Stimulated activated CD8-positive, alpha-beta memory T cell treated with anti-CD3 and anti-CD28 coated beads, Interleukin-2, amount 100 ng/mL, for 1 hour (primary cell): ENCODE measurements around the gene ELOVL2.

Source experiments
- DNase-seq, 2 donors: peaks; one replicate each; pipeline ENCODE4 v3.0.0-alpha.2; 2020; ENCODE audit warnings: low read depth in 2 of 2

ELOVL2 gene

DNA sequence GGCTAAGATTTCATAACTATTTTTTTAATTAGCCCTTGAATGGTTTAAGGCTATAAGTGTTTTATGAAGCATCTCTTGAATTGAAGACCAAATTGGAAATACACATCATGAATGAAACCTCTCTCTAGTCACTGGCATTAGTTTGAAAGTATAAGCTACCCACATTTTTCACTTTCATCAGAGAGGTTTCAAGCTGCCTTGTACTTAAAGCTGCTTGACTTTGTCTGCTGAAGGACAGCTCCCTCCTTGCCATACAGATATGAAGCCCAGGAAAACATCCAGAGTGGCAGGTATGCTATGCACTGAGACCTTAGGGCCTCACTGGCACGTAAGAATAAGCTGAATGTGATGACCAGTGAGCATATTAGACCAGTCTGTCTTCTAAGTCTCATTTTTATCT lies 62.7 kb downstream of the ELOVL2 start:
- no peak for DNase-seq

DNA sequence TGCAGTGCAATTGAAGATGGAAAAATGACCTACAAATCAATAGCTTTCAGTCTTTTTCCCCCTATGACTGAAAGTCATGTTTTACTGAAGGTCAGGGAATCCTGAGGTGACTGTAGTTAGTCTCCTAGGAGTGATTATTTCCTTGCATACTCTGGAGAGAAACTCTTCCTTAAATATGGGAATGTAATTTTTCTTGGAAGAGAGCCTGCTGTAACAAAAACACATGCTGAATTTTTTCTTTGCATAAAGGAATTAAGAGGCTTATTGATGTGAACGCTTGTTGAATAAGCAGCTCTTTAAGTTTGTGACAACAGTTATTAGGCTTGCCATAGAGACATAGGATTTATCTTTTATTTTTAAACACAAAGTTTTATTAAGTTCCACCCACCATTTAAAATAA lies 64.5 kb downstream of the ELOVL2 start:
- no peak for DNase-seq

DNA sequence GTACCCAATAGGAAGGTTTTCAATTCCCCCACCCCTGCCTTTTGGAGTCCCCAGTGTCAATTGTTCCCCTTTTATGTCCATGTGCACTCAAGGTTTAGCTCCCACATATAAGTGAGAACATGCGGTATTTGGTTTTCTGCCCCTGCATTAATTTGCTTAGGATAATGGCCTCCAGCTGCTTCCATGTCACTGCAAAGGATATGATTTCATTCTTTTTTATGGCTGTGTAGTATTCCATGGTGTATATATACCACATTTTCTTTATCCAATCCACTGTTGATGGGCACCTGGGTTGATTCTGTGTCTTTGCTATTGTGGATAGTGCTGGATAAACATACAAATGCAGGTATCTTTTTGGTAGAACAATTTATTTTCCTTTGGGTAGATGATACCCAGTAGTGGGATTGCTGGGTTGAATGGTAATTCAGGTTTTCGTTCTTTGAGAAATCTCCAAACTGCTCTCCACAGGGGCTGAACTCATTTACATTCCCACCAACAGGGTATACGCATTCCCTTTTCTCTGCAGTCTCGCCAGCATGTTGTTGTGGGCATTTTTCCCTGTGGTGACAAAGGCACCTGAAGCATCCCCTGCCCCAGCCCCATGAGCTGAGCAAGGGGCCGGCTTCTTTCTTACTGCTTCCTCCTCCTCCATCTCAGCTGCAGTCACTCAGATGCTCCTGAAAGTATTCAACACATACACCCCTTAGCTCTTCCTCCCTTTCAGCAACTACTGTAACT lies 66.7 kb downstream of the ELOVL2 start:
- DNase-seq: no peak

DNA sequence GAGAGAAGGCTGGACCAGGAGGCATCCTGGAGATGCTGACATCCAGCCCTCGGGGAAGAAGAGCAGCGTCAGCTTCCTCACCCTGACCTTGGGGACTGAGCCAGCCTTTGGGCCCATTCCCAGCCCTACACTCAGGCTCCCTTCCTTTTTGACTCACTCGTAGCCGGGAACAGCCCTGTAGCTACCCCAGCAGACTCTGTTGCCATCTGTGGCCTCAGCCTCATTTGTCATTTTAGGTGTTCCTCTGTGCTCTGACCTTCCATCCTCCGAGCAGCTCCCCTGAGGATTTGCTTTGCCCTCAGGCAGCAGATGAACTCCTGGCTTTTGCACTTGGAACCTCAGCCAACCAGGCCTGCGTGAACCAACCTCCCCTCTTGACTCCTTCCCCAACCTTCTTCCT lies 67.5 kb downstream of the ELOVL2 start:
- no peak for DNase-seq

DNA sequence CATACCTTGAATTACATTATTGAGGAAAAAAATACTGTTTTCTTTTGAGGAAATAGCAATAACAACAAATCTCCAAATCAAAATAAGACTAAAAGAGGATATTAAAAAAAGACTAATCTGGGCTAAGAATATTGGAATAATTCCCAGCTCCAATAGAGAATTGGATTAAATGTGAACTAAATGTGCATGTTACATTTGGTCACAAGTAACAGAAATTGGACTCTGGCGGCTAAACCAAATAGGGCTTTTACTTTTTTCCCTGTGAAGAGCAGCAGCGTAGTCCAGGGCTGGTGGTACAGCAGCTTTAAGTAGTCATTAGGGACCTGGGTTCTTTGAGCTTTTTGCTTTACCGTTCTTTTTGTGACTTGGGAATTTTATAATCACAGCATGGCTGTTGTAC lies 71.9 kb downstream of the ELOVL2 start:
- DNase-seq: no peak

DNA sequence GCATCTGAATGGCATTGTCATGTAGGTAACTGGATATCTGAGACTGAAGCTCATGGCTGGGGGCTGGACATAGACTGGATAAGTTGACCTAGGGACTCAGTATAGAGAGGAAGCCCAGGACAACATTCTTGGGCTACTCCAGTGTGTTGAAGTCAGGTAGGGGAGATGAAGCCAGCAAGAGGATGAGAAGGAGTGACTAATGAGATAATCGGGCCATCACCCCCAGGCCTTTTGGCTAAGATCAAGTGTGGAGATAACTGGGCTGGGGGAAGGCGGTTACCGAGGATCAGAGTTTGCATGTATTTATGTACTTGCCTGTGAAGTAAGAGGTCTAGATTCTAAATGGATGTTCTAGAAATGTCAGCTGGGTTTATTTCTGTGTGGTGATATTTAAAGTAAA lies 73.4 kb downstream of the ELOVL2 start:
- no peak for DNase-seq

DNA sequence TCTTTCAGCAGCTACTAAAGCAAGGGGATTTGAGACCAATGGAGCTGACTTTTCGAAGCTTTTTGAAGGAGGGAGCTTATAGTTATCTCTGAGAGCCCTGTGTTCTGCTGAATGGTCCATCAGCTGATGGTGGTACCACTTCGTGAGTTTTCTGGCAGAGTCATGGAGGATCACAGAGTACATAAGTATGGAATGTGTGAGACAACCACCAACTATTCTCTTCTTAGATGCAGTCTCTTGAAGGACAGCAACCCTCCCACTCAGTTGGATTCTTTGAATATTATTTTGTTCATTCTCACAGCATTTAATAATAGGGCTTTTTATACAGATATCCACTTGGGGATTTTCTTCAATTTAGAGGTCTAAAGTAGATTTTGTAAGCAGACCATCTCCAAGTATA lies 75.3 kb downstream of the ELOVL2 start:
- DNase-seq: no peak

DNA sequence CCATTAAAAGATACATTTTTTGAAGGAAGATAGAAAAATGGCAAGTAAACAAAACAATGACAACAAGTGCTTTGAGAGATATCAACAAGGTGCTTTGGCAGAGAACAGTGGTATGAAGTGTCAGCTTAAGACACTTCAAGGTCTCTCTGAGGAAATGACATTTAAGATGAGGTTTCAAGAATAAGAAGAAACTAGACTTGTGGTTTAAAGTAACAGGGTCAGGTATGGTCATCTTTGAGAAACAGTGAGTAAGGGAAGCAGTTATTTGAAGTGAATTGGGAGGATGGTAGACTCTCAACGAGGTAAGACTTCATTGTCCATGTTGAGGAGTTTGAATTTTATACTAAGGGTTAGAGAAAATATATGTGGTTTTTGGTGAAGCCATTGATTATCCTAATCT lies 79.4 kb downstream of the ELOVL2 start:
- no peak for DNase-seq

DNA sequence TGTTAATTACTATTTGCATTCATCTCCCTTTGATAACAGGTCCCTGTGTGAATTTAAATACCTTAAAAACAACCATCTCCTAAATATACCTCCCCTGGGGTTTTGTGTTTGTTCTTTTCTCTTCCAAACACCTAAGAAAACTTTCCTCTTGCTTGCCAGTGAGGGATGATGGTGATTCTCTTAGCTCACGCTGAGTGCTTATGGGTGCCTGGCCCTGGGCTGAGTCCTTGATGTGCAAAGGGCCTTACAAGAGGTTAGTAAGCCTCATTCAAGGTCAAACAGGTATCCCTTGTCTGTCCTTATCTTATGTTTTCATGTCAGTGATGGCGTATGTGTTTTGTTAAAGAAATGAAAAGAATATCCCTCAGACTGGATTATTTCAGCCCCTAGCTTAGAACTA lies 81.0 kb downstream of the ELOVL2 start:
- DNase-seq: no peak

DNA sequence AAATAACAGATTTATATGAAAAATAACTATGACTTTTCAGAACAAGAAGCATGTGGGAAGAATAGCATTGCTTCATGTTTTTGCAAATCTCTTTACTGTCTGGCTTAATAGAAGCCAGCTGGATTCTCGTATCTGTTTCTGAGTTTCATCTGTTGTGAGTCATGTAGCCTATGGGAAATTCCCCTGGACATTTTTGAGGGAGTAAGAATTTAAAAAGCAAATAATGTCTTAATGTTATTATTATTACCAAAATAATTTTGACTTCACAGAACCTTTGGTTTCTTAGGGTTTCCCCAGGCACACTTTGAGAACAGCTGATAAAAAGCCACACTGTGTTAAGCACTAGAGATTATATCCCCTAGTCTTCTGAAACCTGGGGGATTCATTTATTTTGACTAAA lies 81.4 kb downstream of the ELOVL2 start:
- no peak for DNase-seq

DNA sequence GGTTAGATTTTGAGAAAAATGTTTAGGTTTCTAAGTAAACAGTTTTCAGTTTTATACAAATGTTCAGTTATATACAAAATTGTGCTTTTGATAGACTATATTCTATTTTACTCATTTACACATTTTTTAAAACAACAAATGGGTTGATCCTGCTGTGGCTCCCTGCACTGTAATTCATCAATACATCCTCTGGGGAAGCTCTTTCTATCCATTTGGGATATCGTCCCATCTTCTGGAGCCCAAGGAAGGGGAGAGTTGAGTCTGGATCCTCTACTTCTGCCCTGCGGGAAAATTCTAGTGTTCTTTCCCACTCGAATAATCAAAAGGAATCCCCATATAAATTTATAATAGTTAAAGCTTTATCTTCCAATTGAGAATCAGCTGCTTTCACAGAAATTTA lies 82.3 kb downstream of the ELOVL2 start:
- no peak for DNase-seq

DNA sequence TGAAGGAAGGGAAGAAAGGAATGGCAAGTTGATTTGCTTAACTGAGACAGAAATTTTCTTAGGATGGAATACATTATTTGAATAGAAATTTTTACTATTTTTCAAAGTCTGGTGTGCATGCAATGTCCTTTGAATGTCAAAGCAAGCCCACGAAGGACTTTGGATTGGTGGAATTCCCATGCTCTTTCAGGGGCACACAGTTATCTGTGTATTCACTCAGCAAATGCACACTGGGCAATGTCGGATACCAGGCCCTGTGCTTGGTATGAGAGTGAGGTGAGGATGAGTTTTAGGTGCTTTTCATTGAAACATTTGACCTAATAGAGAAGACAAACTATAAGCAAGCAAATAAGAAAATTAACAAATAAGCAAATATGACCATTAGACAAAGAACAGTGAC lies 83.9 kb downstream of the ELOVL2 start:
- DNase-seq: no peak

DNA sequence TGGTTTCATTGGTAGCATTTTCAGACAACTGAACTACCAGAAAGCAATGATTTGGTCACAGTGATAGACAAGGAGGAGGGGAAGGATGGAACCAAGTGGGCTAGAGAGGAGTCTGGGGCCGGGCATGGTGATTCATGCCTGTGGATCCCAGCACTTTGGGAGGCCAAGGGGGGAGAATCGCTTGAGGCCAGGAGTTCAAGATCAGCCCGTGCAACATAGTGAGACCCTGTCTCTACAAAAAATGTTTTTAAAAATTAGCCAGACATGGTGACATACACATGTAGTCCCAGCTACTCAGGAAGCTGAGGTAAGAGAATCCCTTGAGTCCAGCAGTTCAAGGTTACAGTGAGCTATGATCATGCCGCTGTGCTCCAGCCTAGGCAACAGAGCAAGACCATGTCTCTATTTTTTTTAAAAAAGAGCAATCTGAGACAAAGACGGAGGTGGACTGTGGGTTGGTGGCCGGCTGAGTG lies 86.7 kb downstream of the ELOVL2 start:
- no peak for DNase-seq

DNA sequence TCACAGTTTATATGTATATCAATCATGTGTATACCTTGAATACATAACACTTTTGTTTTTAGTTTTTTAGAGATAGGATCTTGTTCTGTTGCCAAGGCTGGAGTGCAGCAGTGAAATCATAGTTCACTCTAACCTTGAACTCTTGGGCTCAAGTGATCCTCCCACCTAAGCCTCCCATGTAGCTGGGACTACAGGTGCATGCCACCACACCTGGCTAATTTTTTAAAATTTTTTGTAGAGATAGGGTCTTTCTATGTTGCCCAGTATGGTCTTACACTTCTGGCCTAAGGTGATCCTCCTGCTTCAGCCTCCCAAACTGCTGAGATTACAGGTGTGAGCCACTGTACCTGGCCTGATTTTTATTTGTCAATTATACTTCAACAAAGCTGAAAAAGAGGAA lies 87.3 kb downstream of the ELOVL2 start:
- DNase-seq: no peak

DNA sequence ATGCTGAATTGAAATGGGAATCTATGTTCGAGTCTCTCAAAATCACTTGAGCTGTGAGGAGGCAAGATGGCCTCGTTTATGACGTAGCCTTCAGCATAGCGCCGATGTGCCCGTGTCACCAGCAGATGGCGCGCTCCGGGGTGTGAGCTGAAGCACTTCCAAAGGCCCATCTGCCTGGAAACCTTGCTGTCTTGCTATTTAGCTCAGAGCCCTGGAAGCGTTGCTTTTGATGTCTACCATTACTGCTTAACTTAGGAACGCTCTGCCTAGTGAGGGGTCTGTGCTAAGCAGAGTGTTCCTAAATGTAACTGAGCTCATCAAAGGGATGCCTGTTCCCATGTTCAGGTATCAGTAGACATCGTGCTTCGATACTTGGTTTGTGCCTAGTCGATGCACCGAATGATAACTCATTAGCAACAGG lies 89.5 kb downstream of the ELOVL2 start:
- DNase-seq: peak; percentile 4 to 16

DNA sequence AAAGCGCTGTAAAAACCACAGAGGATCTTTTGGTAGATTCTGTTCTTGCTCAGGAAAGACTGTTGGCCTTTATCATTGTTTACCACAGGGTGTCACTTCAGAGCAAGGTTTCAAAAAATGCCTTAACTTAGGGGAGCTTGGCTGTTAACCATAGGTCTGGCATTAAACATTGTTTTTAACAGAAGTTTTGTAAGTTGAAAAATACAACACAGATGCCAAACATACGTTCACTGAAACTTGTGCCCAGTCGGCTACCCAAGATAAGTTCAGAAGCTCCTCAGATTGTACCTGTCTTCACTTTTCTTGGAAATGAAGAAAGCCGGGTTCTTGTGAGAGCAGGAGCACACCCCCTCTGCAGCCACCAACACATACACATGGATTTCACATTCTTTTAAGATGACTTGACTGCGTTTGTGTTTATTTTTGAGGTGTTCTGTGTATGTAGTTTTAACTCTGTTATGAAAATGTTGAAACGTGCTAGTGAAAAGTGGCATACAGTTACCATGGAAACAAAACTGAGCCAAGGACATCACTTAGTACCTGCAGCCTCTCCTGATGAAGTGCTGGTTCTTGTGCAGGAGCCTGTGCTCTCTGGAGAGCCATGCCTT lies 92.3 kb downstream of the ELOVL2 start:
- DNase-seq: no peak

DNA sequence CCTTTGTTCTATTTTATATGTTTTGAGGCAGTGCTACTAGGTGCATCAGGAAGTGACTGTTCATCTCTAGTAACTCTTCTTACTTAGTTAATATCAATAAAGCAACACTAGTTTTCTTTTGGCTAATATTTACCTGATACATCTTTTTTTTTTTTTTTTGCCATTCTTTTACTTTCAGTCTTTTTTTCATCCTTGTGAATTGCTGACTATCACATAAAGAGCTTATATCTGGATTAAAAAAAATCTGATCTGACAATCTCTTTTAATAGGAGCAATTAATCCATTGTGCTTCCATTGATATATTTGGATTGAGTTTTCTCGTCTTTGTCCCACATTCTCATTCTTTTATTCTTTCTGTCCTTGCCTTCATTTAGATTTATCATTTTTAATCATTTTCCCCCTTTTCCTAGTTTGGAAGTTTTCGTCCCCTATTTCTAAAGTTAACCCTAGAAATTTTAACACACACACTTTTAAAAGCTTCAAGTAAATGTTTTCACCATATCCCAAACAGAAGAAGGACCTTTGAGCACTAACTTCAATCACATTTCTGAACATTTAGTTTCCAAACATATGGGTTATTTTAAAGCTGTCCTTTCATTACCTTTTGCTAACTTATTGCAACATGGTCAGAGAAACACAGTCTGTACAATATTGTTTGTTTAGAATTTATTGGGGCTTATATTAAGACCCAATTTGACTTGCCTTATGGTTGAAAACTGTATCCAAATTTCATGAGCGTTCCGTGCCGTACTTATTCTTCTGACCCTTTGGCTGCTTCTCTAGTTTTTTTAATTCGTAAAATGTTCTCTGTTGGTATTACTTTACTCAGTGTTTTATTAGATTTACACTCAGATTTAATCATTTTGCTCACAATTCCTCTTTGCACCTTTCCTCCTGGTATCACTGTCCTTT lies 94.3 kb downstream of the ELOVL2 start:
- no peak for DNase-seq

DNA sequence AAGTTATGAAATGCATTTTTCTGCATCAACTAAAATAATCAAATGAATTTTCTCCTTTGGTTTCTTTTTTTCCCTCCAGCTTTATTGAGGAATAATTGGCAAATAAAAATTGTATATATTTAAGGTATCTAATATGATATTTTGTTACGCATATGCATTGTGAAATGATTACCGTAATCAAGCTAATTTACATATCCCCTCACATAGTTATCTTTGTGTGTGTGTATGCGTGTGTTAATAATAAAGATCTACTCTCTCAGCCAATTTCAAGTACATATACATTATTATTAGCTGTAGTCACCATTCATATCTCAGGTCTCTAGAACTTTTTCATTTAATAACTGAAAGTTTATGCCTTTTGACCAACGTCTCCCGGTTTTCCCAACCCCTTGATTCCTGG lies 96.1 kb downstream of the ELOVL2 start:
- DNase-seq: no peak

DNA sequence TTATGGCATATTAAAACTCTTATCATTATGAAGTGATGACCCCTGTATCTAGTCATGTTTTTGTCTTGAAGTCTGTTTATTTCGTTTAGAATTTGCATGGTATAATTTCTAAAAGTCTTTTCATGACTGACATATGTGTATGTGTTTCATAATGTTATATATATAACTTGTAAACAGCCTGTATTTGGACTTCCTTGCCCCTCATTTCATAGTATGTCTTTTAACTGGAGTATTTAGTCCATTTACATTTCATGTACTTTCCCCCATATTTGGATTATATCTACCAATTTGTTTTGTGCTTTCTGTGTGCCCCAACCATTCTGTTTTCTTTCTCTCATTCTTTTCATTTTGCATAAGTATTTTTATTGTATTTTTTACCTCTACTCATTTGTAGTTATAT lies 98.3 kb downstream of the ELOVL2 start:
- no peak for DNase-seq

DNA sequence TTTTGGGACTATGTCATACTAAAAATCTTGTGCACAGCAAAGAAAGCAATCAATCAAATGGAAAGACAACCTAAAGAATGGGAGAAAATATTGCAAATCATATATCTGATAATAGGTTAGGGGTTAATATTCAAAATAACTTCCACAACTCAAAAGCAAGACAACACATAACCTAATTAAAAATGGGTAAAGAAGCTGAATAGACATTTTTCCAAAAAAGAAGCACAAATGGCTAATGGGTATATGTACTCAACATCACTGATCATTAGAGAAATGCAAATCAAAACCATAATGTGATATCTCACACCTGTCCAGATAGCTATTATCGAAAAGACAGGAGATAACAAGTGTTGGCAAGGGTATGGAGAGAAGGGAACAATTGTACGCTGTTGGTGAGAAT lies 104.3 kb downstream of the ELOVL2 start:
- no peak for DNase-seq

DNA sequence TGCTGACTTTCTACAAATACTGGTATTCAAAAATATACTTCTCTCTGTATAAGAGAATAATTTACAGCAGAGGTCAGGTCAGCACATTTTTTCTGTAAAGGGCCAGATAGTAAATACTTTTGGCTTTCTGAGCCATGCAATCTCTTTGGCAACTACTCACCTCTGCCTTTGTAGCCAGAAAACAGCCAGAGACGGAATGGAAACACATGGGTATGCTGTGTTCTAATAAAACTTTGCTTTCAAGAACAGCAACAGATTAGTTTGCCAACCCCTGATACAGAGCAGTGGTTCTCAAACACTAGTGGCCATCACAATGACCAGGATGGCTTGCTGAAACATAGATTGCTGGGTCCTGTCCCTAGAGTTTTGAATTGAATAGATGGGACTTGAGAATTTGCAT lies 111.0 kb downstream of the ELOVL2 start:
- no peak for DNase-seq
